Calu3 (cell line): Measurements from ENCODE around the gene CXCL16. TPM values are rescaled to one million over a fixed set of nuclear protein-coding genes. Genes with fewer than 3 reads are reported as not detected.

Experiments used
- BruUV-seq: library from RNA; stranded (reverse); fragments of 400-500 nt; replicated peaks from 2 replicates; lab custom pipeline; 2021; lab: Mats Ljungman, UMichigan
- CTCF ChIA-PET: fragments of 300-600 bp; sonication (Branson Sonifier 250); formaldehyde crosslinking; loops from one replicate; lab custom pipeline; 2022; ENCODE audit warnings: antibody characterized with exemption; lab: Charles Lee
- DNase-seq: peaks from one replicate; pipeline ENCODE4 v3.0.0; 2022
- H3K27ac Mint-ChIP-seq: one replicate; pipeline ENCODE4 v1.8.0; 2022; ENCODE audit warnings: mixed read lengths; ENCODE audit not compliant: unreplicated experiment
- H3K27me3 Mint-ChIP-seq: one replicate; pipeline ENCODE4 v1.8.0; 2022; ENCODE audit warnings: mixed read lengths; ENCODE audit not compliant: unreplicated experiment
- H3K36me3 Mint-ChIP-seq: one replicate; pipeline ENCODE4 v1.8.0; 2022; ENCODE audit warnings: mild to moderate bottlenecking, moderate library complexity, mixed read lengths; ENCODE audit not compliant: insufficient read depth, unreplicated experiment
- H3K4me1 Mint-ChIP-seq: one replicate; pipeline ENCODE4 v1.8.0; 2022; ENCODE audit warnings: mild to moderate bottlenecking, low read depth, mixed read lengths; ENCODE audit not compliant: unreplicated experiment
- H3K4me3 Mint-ChIP-seq: one replicate; pipeline ENCODE4 v1.8.0; 2022; ENCODE audit warnings: mild to moderate bottlenecking, low read depth, moderate library complexity, mixed read lengths; ENCODE audit not compliant: unreplicated experiment
- H3K9me3 Mint-ChIP-seq: one replicate; pipeline ENCODE4 v1.8.0; 2022; ENCODE audit warnings: low read depth, mixed read lengths; ENCODE audit not compliant: unreplicated experiment
- intact Hi-C: fragments of 100-400 bp; cut with micrococcal nuclease; formaldehyde crosslinking; loops from one replicate; pipeline ENCODE4 v1.10.0; 2022; ENCODE audit not compliant: unreplicated experiment
- total RNA-seq: library from RNA; stranded (reverse); gene quantifications from 2 replicates; pipeline ENCODE4 v1.2.3, GENCODE V29; 2022
- TF ChIP-seq, protein P1 (sequence below): fragments of 200-600 bp; IDR thresholded peaks from one replicate; pipeline ENCODE4 v1.8.0; 2022; ENCODE audit warnings: antibody characterized with exemption; ENCODE audit not compliant: unreplicated experiment

Gene CXCL16
- total RNA-seq, 1 experiment from 2014 or later = 73.1 TPM

DNA sequence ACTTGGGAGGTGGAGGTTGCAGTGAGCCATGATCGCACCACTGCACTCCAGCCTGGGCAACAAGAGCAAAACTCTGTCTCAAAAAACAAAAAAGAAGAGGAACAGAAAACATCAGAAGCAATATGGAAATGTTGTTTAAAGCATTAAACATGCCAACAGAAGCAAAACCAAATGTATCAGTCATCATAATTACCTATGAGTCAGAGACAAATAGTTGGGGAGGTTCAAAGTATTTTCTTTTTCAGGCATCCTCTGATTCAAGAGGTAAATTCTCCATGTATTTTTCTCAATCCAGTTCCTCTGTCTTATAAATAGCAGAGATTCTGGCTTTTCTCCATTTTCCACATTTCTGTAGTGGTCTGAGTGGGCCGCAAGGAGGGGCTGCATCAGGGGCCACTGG lies 29.9 kb upstream of the CXCL16 start:
- no TSS peak for BruUV-seq
- no peaks in the 10 kb centered on the region for H3K9me3 Mint-ChIP-seq
- CTCF ChIA-PET = no interaction called here
- intact Hi-C loops = no loop called here
- H3K27ac Mint-ChIP-seq = no peak overlapping the region
- TF ChIP-seq, protein P1, sequence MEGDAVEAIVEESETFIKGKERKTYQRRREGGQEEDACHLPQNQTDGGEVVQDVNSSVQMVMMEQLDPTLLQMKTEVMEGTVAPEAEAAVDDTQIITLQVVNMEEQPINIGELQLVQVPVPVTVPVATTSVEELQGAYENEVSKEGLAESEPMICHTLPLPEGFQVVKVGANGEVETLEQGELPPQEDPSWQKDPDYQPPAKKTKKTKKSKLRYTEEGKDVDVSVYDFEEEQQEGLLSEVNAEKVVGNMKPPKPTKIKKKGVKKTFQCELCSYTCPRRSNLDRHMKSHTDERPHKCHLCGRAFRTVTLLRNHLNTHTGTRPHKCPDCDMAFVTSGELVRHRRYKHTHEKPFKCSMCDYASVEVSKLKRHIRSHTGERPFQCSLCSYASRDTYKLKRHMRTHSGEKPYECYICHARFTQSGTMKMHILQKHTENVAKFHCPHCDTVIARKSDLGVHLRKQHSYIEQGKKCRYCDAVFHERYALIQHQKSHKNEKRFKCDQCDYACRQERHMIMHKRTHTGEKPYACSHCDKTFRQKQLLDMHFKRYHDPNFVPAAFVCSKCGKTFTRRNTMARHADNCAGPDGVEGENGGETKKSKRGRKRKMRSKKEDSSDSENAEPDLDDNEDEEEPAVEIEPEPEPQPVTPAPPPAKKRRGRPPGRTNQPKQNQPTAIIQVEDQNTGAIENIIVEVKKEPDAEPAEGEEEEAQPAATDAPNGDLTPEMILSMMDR = no peak
- DNase-seq = no peak
- no peaks in the 10 kb centered on the region for H3K36me3 Mint-ChIP-seq
- H3K27me3 Mint-ChIP-seq = peaks cover 10% of the 10 kb centered on the region
- H3K4me1 Mint-ChIP-seq = peaks cover 13% of the 10 kb centered on the region
- H3K4me3 Mint-ChIP-seq = no peak overlapping the region

DNA sequence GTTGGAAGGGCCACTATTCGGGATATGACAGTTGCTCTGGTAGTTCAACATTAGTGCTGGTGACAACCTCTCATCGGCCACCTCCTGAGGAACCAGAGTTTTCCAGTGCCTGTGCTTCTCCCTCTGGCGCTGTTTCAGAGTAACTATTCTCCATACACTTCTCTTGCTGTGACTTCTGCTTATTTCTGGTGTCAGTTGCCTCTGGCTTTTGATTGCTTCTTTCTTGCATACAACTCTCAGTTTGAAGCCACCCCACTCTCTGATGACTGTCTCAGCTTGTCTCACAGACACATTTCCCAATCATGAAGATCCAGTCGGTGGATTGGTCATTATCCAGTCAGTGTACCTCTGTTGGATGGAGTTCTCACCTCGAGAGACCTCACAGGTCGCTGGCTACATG lies 28.6 kb upstream of the CXCL16 start:
- Mint-ChIP-seq H3K4me3 (no peak overlapping the region), H3K9me3 (no peaks in the 10 kb centered on the region), H3K27me3 (peaks cover 8% of the 10 kb centered on the region), H3K27ac (no peak overlapping the region), H3K36me3 (no peaks in the 10 kb centered on the region), H3K4me1 (peaks cover 13% of the 10 kb centered on the region)
- TF ChIP-seq, protein P1 = no peak
- no peak for DNase-seq
- no TSS peak for BruUV-seq
- CTCF ChIA-PET = no interaction called here
- intact Hi-C loops = no loop called here

DNA sequence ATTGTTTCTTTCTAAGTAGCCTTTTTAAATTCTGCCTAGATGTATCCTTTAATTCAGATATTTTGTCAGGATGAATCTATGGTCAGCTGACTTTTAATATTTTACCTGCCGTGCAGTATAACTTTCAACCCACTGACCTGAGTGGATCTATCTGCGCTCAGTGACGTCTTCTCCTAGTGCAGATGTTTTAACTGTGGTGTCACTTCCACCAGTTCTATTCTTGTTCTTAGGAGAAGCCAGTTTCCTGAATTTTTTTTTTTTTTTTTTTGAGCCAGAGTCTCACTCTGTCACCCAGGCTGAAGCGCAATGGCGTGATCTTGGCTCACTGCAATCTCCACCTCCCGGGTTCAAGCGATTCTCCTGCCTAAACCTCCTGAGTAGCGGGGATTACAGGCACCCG lies 27.0 kb upstream of the CXCL16 start:
- intact Hi-C loops = no loop called here
- Mint-ChIP-seq H3K27me3 (peaks cover 8% of the 10 kb centered on the region), H3K4me3 (no peak overlapping the region), H3K4me1 (peaks cover 8% of the 10 kb centered on the region), H3K9me3 (no peaks in the 10 kb centered on the region), H3K36me3 (no peaks in the 10 kb centered on the region), H3K27ac (no peak overlapping the region)
- no TSS peak for BruUV-seq
- no peak for DNase-seq
- CTCF ChIA-PET = no interaction called here
- TF ChIP-seq, protein P1 = no peak

DNA sequence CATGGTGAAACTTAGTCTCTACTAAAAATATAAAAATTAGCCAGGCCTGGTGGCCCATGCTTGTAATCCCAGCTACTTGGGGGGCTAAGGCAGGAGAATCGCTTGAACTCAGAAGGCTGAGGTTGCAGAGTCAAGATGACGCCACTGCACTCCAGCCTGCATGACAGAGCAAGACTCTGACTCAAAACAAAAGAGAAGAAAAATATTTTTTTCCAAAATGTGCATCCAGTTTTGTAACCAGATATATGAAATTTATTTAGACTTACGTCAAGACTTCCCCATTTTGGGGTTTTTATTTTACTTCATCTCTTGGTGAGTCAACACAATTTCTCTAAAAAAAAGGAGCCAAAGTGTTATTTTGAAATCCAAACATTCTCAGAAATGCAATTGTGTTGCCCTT lies 26.5 kb upstream of the CXCL16 start:
- no TSS peak for BruUV-seq
- no peaks in the 10 kb centered on the region for H3K9me3 Mint-ChIP-seq
- no peak overlapping the region for H3K4me3 Mint-ChIP-seq
- DNase-seq = no peak
- H3K27ac Mint-ChIP-seq = no peak overlapping the region
- H3K4me1 Mint-ChIP-seq = peaks cover 3% of the 10 kb centered on the region
- no peaks in the 10 kb centered on the region for H3K36me3 Mint-ChIP-seq
- TF ChIP-seq, protein P1 = no peak
- peaks cover 8% of the 10 kb centered on the region for H3K27me3 Mint-ChIP-seq
- CTCF ChIA-PET = no interaction called here
- intact Hi-C loops = no loop called here
